Posterior cingulate gyrus (tissue), 11 donors: ENCODE measurements around the gene ARHGEF38.

ENCODE experiments used
- DNase-seq, 10 donors: peaks; one replicate each; pipeline versions ENCODE4 v3.0.0 to v3.0.0-alpha.2; 2020 to 2021; ENCODE audit warnings: mixed read lengths in 3 of 10
- intact Hi-C: fragments of 100-400 bp; cut with DNase I; formaldehyde crosslinking; loops from one replicate; pipeline ENCODE4 v1.15.1; 2023

Gene ARHGEF38

GRCh38 chr4:105558277-105558676, 5.9 kb downstream of the ARHGEF38 start:
- no peak for DNase-seq
- intact Hi-C loops, result no loop called here

DNA sequence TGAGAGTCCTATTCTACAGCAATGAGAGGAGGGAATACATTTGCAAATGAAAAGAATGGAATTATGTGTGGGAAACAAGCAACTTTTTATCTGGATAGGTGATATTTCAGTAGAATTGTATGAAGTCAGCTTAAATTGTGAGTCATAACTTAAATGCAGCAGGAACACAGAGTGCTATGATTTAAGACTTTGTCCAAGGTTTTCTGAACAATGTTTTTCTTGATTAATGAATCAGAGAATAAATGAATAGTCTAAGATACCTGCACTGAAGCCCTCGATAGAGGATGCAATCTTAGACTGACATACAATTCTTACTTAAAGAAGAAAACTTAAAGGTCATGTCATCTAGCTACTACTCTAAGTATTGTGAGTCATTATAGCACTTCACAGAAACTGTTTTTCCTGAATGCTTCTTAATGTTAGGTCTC, 8.0 kb downstream of the ARHGEF38 start:
- intact Hi-C loops, result no loop called here
- DNase-seq, result no peak

- intact Hi-C loops, result no loop called here
- no peak for DNase-seq
Measured at GRCh38 chr4:105563352-105563751, 10.9 kb downstream of the ARHGEF38 start.

- intact Hi-C loops, result no loop called here
- no peak for DNase-seq
Measured at GRCh38 chr4:105568584-105568983, 16.2 kb downstream of the ARHGEF38 start.

GRCh38 chr4:105569057-105569865, 16.8 kb downstream of the ARHGEF38 start:
- intact Hi-C loops, result no loop called here
- no peak for DNase-seq

DNA sequence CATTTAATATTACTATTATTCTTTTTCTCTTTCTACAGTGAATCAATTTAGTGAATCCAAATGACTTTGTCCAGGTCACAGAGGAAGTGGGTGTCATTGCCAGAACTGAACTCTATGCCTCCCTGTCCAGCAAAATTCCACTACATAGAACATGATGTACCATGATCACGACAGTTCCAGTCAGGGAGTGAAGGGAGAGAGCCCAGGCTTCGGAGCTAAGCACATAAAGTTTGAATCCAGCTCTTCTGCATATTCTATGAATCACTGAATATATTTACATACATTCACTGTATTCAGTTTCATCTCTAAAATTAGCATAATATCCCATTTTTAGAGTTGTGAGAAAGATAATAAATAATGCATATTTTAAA, 17.4 kb downstream of the ARHGEF38 start:
- DNase-seq, result no peak
- intact Hi-C loops, result no loop called here

- no peak for DNase-seq
- intact Hi-C loops, result no loop called here
Measured at GRCh38 chr4:105572296-105572695, 19.9 kb downstream of the ARHGEF38 start.

- no peak for DNase-seq
- intact Hi-C loops, result no loop called here
Measured at GRCh38 chr4:105586638-105587328, 34.4 kb downstream of the ARHGEF38 start.

DNA sequence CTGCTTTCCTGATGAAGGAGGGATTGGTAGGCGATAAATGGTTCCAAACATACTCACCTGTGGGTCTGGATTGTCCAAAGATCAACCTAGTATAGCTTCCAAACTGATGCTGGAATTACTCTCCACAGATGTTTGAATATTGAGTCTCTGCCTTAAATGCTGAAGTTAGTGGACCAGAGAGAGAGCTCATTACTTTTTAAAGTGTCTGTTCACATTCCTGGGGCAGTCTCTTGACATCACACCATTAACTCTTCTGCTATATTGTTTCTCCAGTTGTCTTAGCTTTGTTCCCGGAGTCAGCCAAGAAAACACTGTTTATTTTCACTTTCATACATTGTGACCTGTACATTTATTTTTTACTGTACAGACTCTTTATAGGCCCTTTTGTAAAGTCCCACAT, 35.4 kb downstream of the ARHGEF38 start:
- intact Hi-C loops, result no loop called here
- DNase-seq, result no peak

DNA sequence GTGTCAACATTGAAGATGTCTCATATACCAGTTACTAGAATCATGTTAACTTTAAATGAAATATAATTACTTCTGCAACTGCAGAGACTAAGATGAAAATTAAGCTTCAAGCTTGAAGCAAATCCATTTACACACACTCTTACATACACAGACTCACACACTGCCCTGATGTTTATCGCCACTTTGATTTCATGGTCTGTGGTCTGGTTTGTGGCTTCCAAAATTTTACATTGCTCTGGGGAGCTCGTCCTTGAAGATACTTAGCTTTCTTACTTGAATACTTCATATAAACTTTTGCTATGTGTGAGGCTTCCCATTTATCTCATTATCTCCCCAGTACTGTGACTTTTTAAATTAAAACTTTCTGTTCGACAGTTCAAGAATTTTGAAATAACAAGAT, 35.8 kb downstream of the ARHGEF38 start:
- intact Hi-C loops, result no loop called here
- no peak for DNase-seq

DNA sequence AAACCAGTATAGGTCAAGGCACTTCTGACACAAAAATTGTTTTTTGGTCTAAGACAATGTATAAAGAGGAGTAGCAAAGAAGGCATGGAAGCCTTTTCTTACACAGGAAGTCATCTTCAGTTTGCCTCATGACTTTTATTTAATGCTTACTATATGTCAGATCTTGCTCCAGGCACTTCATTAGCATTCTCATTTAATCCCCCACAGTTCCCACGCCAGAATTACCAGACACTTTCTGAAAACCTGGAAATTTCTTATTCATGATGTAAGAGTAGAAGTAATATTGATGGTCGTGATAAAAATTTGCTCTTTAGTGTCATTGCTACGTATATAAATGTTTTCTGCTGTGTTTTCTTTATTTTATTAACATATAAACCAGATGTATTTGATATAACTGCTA, 39.2 kb downstream of the ARHGEF38 start:
- DNase-seq, result no peak
- intact Hi-C loops, result no loop called here

GRCh38 chr4:105594099-105595010, 41.9 kb downstream of the ARHGEF38 start:
- DNase-seq, result no peak
- intact Hi-C loops, result no loop called here

DNA sequence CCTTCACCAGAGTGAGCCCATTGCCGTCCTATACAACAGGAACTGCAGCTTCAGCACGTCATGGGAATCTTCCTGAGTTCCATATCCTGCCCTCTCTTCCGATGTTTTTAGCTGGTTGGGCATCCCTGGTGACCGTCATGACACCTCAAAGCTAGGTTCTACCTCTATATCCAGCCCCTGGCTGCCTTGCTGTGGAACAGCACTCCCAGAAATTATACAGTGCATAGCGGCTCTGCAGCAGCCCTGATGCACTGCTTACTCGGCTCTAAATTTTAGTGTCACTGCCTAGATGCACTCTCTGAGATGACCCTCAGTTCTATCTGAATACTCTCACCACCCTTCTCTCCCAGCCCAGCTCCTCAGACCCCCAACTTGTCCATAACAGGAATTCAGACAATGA, 44.3 kb downstream of the ARHGEF38 start:
- no peak for DNase-seq
- intact Hi-C loops, result no loop called here

- intact Hi-C loops, result no loop called here
- DNase-seq, result no peak
Measured at GRCh38 chr4:105598052-105598451, 45.6 kb downstream of the ARHGEF38 start.

DNA sequence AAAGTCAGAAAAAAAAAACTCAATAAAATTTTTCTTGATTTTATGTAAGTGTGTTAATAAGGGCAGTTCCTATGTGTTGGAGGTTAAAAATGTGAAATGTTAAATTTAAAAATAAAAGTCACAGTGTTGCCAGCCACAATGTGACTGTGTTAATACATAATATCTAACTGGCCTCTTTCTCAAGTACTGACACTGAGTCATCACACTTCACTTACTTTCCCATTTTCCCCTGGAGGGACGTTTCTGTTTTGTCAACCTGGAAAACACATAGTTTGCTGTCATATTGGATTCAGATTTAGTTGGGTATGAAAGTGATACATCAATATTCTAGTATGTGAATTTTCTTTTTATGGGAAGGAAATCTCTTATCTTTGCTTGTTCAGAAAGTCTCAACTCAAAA, 46.4 kb downstream of the ARHGEF38 start:
- no peak for DNase-seq
- intact Hi-C loops, result no loop called here

DNA sequence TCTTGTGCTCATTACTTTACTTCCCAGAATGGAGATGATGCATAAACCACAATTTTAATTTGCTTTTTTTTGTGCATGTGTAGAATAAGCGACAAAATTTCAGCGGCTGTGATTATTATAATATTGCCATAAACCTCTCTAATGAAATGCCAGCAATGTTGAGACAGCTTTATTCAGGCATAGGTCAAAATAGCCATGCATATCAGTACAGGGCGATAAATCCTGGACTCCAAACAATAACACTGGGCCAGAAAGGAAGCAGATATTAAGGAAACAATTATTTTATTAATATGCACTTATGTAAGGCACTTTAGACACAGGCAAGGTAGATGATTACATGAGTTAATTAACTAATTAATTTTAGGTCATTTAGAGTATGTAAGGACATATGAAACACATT, 47.1 kb downstream of the ARHGEF38 start:
- DNase-seq, result no peak
- intact Hi-C loops, result no loop called here

- no peak for DNase-seq
- intact Hi-C loops, result no loop called here
Measured at GRCh38 chr4:105599932-105600655, 47.7 kb downstream of the ARHGEF38 start.

DNA sequence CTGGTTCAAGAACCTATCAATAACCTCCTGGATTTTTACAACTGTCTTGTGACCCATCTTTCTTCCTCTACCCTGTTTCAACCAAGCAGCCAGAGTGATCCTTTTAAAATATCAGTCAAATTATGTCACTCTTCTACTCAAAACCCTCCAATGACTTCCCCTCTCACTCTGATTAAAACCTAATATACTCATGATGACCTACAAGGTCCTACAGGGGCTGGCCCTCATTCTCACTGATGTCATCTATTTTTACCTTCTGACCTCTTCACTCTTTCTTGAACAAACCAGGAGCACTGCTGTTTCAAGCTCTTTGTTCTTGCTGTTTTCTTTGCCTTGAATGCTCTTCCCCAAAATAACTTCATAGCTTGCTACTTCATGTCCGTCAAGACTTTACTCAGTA, 48.5 kb downstream of the ARHGEF38 start:
- no peak for DNase-seq
- intact Hi-C loops, result no loop called here

GRCh38 chr4:105601406-105601805, 49.0 kb downstream of the ARHGEF38 start:
- no peak for DNase-seq
- intact Hi-C loops, result no loop called here

- intact Hi-C loops, result no loop called here
- DNase-seq, result no peak
Measured at GRCh38 chr4:105603158-105603557, 50.7 kb downstream of the ARHGEF38 start.

DNA sequence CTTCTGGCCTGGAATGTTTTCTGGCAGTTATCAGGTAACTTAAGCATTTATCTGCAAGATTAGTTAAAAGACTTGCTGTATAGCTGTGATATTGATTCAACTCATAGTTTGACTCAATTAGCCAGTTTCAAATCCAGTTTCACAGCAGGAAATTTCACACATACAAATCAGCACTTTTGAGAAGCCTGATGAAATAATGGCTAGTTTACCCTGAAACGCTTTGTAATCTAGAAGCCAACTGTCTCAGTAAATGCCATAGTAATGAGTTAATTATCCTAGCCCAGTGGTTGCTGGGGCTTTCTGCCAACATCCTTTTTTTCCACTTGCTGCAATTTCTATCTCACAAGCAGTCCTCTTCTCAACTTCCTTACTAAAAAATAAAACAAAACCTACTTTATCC, 53.1 kb downstream of the ARHGEF38 start:
- intact Hi-C loops, result no loop called here
- DNase-seq, result no peak
